B cell (primary cell): ENCODE data around the gene KRT80. TPM values are rescaled to one million over a fixed set of nuclear protein-coding genes. Genes with fewer than 3 reads are reported as not detected.

Experiments used
- ATAC-seq: fragments of 200-7000 bp; cut with Tn5 transposase; one replicate; pipeline ENCODE4 v1.10.0; 2021; ENCODE audit warnings: low read depth, mild to moderate bottlenecking, moderate number of reproducible peaks, moderate library complexity
- CTCF ChIA-PET: fragments of 350-600 bp; sonication (Branson Sonifier 250); formaldehyde crosslinking; loops from one replicate; lab custom pipeline; 2021; ENCODE audit warnings: antibody characterized with exemption, inconsistent platforms; lab: Charles Lee
- POLR2A ChIA-PET: fragments of 350-600 bp; sonication (Branson Sonifier 250); formaldehyde crosslinking; loops from one replicate; lab custom pipeline; 2021; ENCODE audit warnings: antibody characterized with exemption; lab: Charles Lee
- DNase-seq: peaks from one replicate; pipeline ENCODE4 v3.0.0; 2013
- H2AFZ ChIP-seq: 2 replicates; pipeline ENCODE4 v1.6.1; 2012; ENCODE audit warnings: mild to moderate bottlenecking, low read depth, low read length; ENCODE audit not compliant: insufficient read depth, poor library complexity, severe bottlenecking
- H3K27ac ChIP-seq, 2 donors: 1 replicate in 1 of 2; 2 replicates in 1 of 2; pipeline ENCODE4 v1.5.1; 2012 to 2013; ENCODE audit warnings: low read length in 2 of 2, mild to moderate bottlenecking in 2 of 2, moderate library complexity in 1 of 2
- H3K27me3 ChIP-seq, 4 experiments: fragments of 200-600 bp in 1 of 4; sonication (generic) in 1 of 4; replicated peaks in 1 of 4; 1 replicate in 2 of 4; 2 replicates in 2 of 4; pipeline versions ENCODE4 v1.6.1 to v1.7.0; 2013 to 2016; ENCODE audit warnings: low read length in 3 of 4, mild to moderate bottlenecking in 2 of 4, mixed read lengths in 1 of 4, moderate library complexity in 1 of 4; ENCODE audit not compliant: insufficient read depth in 4 of 4, control insufficient read depth in 3 of 4; ENCODE audit errors: control extremely low read depth in 1 of 4
- H3K36me3 ChIP-seq, 2 experiments: replicated peaks in 1 of 2; 1 replicate in 1 of 2; 2 replicates in 1 of 2; pipeline versions ENCODE4 v1.6.1 to v1.7.1; 2013; ENCODE audit warnings: low read length in 1 of 2; ENCODE audit not compliant: insufficient read depth in 2 of 2, control insufficient read depth in 1 of 2; ENCODE audit errors: control extremely low read depth in 1 of 2, extremely low read depth in 1 of 2
- H3K4me1 ChIP-seq, 2 donors: fragments of 200-600 bp in 1 of 2; sonication (generic) in 1 of 2; 1 replicate in 1 of 2; 2 replicates in 1 of 2; pipeline versions ENCODE4 v1.5.1 to v1.6.1; 2013 to 2017; ENCODE audit warnings: low read length in 2 of 2; ENCODE audit not compliant: control insufficient read depth in 2 of 2, insufficient read depth in 2 of 2
- H3K4me2 ChIP-seq: replicated peaks from 2 replicates; pipeline ENCODE3; 2012; ENCODE audit warnings: mild to moderate bottlenecking, low read depth, low read length; ENCODE audit not compliant: poor library complexity, severe bottlenecking
- H3K4me3 ChIP-seq, 5 experiments: fragments of 200-600 bp in 1 of 5; sonication (generic) in 1 of 5; 1 replicate in 3 of 5; 2 replicates in 2 of 5; pipeline versions ENCODE4 v1.5.1 to v1.7.0; 2011 to 2016; ENCODE audit warnings: low read length in 4 of 5, mild to moderate bottlenecking in 4 of 5, low read depth in 2 of 5, control low read depth in 1 of 5, moderate library complexity in 1 of 5; ENCODE audit not compliant: insufficient read depth in 1 of 5; ENCODE audit errors: control extremely low read depth in 1 of 5, extremely low read depth in 1 of 5
- H3K79me2 ChIP-seq: fragments of 200-600 bp; sonication (generic); one replicate; pipeline ENCODE4 v1.6.0; 2016; ENCODE audit warnings: low read length; ENCODE audit not compliant: control insufficient read depth, insufficient read depth
- H3K9ac ChIP-seq: fragments of 200-600 bp; sonication (generic); 2 replicates; pipeline ENCODE4 v1.6.1; 2017; ENCODE audit warnings: mild to moderate bottlenecking, low read length, moderate library complexity
- H3K9me3 ChIP-seq, 3 donors: one replicate each; pipeline versions ENCODE4 v1.6.1 to v1.7.1; 2013; ENCODE audit warnings: low read length in 2 of 3; ENCODE audit not compliant: control insufficient read depth in 2 of 3, insufficient read depth in 1 of 3; ENCODE audit errors: control extremely low read depth in 1 of 3
- H4K20me1 ChIP-seq: 2 replicates; pipeline ENCODE4 v1.6.0; 2012; ENCODE audit warnings: mild to moderate bottlenecking, low read length; ENCODE audit not compliant: insufficient read depth, control insufficient read depth, poor library complexity, severe bottlenecking
- H3K27ac Mint-ChIP-seq: one replicate; pipeline ENCODE4 v1.8.0; 2021; ENCODE audit warnings: mixed read lengths
- H3K27me3 Mint-ChIP-seq: one replicate; pipeline ENCODE4 v1.8.0; 2021; ENCODE audit warnings: mixed read lengths
- H3K4me1 Mint-ChIP-seq: one replicate; pipeline ENCODE4 v1.8.0; 2021; ENCODE audit warnings: mixed read lengths
- H3K4me3 Mint-ChIP-seq: one replicate; pipeline ENCODE4 v1.8.0; 2021; ENCODE audit warnings: mixed read lengths
- H3K9me3 Mint-ChIP-seq: one replicate; pipeline ENCODE4 v1.8.0; 2022; ENCODE audit warnings: mixed read lengths; ENCODE audit not compliant: insufficient read depth
- EZH2 ChIP-seq: IDR thresholded peaks from 2 replicates; pipeline ENCODE4 v1.6.1; 2012; ENCODE audit warnings: borderline replicate concordance, low read depth, mild to moderate bottlenecking, moderate library complexity, low read length; ENCODE audit not compliant: insufficient read depth, poor library complexity, severe bottlenecking
- WGBS: methylation state at CpG from one replicate; pipeline ENCODE4 v1.1.5; 2013; ENCODE audit warnings: missing lambda C conversion rate; ENCODE audit not compliant: insufficient coverage; 5-methylcytosine and 5-hydroxymethylcytosine counted together
- intact Hi-C: fragments of 100-400 bp; cut with micrococcal nuclease; formaldehyde crosslinking; loops from one replicate; pipeline ENCODE4 v1.10.0; 2022
- polyA plus RNA-seq: library from polyadenylated mRNA; depleted of rRNA; stranded (reverse); fragments of >200 nt; gene quantifications from 2 replicates; pipeline ENCODE4 v1.2.3, GENCODE V29; 2012
- total RNA-seq, 2 donors: library from RNA; stranded (reverse); fragments of 120-200 nt in 1 of 2; gene quantifications; 1 replicate in 1 of 2; 2 replicates in 1 of 2; pipeline versions ENCODE4 v1.2.3 to v1.2.4, GENCODE V29; 2013 to 2022
- TF ChIP-seq, protein P1 (sequence below): fragments of 200-600 bp; IDR thresholded peaks from one replicate; pipeline ENCODE4 v1.8.0; 2022; ENCODE audit warnings: antibody characterized with exemption, mild to moderate bottlenecking

The KRT80 gene
- total and polyA plus RNA-seq, 2 donors (not counting 1 experiment from before 2014, with no cell fraction given): not detected

GRCh38 chr12:52238207-52238840 lies 46.5 kb upstream of the KRT80 start:
- Mint-ChIP-seq H3K9me3 (no peaks in the 10 kb centered on the region), H3K4me1 (no peaks in the 10 kb centered on the region), H3K27ac (no peak overlapping the region), H3K27me3 (peaks cover 21% of the 10 kb centered on the region), H3K4me3 (no peak overlapping the region)
- DNase-seq: no peak
- Histone ChIP-seq H3K9me3 (peaks cover 0 to 3% (median 0%) of the 10 kb centered on the region in 3 donors), H3K27me3 (peaks cover 0 to 14% (median 3%) of the 10 kb centered on the region in 4 experiments), H3K27ac (no peak overlapping the region), H3K4me1 (no peaks in the 10 kb centered on the region), H3K4me3 (no peak overlapping the region), H2AFZ (no peak overlapping the region), H3K4me2 (no peak overlapping the region), H3K9ac (no peak overlapping the region), H3K36me3 (no peaks in the 10 kb centered on the region), H3K79me2 (no peaks in the 10 kb centered on the region), H4K20me1 (no peaks in the 10 kb centered on the region)
- no peak for TF ChIP-seq EZH2
- TF ChIP-seq, protein P1, sequence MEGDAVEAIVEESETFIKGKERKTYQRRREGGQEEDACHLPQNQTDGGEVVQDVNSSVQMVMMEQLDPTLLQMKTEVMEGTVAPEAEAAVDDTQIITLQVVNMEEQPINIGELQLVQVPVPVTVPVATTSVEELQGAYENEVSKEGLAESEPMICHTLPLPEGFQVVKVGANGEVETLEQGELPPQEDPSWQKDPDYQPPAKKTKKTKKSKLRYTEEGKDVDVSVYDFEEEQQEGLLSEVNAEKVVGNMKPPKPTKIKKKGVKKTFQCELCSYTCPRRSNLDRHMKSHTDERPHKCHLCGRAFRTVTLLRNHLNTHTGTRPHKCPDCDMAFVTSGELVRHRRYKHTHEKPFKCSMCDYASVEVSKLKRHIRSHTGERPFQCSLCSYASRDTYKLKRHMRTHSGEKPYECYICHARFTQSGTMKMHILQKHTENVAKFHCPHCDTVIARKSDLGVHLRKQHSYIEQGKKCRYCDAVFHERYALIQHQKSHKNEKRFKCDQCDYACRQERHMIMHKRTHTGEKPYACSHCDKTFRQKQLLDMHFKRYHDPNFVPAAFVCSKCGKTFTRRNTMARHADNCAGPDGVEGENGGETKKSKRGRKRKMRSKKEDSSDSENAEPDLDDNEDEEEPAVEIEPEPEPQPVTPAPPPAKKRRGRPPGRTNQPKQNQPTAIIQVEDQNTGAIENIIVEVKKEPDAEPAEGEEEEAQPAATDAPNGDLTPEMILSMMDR: no peak
- POLR2A ChIA-PET: no interaction called here
- CTCF ChIA-PET: interaction anchor here (0.6 kb wide), 1 partner anchor 41 kb away, joined by 3 read pairs; no protein-coding TSS in a partner anchor
- no peak for ATAC-seq
- intact Hi-C loops: no loop called here
- WGBS: 87% methylated on average over 4 of the region's 4 CpGs

DNA sequence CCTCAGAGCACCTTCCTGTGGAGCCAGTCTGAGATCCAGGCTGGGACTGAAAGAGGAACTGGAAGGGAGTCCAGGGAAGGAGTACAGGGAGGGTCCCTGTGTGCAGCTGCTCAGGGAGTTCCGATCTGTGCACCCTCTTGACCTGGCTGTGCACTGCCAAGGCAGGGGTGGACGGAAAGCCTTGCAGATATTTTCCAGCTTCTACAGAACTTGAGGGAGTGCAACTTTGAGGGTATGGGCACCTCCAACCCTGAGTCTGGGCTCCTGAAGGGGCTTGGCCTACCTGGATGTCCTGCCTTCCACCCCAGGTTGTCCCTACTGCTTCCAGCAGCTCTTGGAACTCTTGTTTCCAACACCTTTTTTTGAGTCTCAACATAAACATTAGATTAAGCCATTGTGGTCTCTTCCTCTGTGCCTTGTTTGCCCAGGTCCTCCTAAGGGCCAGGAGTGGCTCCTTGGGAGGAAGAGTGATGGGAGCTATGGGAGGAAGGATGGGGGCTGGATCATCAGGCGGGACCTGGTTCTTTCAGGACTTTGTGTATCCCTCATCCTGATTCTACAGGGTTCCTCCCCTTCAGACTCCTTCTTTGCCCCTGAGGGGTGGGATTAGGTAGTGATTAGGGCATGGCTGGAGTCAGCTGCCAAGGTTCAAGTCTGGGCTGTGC lies 44.7 kb upstream of the KRT80 start:
- ATAC-seq (no peak), DNase-seq (no peak)
- Mint-ChIP-seq H3K27ac (no peak overlapping the region), H3K4me3 (no peak overlapping the region), H3K9me3 (no peaks in the 10 kb centered on the region), H3K27me3 (peaks cover 29% of the 10 kb centered on the region), H3K4me1 (no peaks in the 10 kb centered on the region)
- TF ChIP-seq, protein P1: no peak
- TF ChIP-seq EZH2: no peak
- H2AFZ ChIP-seq: no peak overlapping the region
- POLR2A ChIA-PET: no interaction called here
- H3K79me2 ChIP-seq: no peaks in the 10 kb centered on the region
- H3K9me3 ChIP-seq: peaks cover 0 to 3% (median 0%) of the 10 kb centered on the region in 3 donors
- no peaks in the 10 kb centered on the region for H3K36me3 ChIP-seq
- WGBS: 100% methylated on average over 2 of the region's 3 CpGs
- H3K4me2 ChIP-seq: no peak overlapping the region
- no peak overlapping the region for H3K27ac ChIP-seq
- no peaks in the 10 kb centered on the region for H3K4me1 ChIP-seq
- no peaks in the 10 kb centered on the region for H4K20me1 ChIP-seq
- intact Hi-C loops: no loop called here
- no peak overlapping the region for H3K4me3 ChIP-seq
- no peak overlapping the region for H3K9ac ChIP-seq
- CTCF ChIA-PET: interaction anchor here (1.0 kb wide), 1 partner anchor 15 kb away, joined by 3 read pairs; no protein-coding TSS in a partner anchor
- peaks cover 0 to 26% (median 3%) of the 10 kb centered on the region in 4 experiments for H3K27me3 ChIP-seq
